Measurements from ENCODE around the gene PIGW. TPM values are rescaled to one million over a fixed set of nuclear protein-coding genes. Genes with fewer than 3 reads are reported as not detected.

The PIGW gene
- total and polyA plus RNA-seq, 2 of the 8 experiments (the other 6 are each of a cell fraction or from before 2014, with no cell fraction given) = 12.1 to 28.9 TPM

GRCh38 chr17:36486204-36487194, 48.3 kb upstream of the PIGW start, which contains the start of gene ZNHIT3 (continued):
- TF ChIP-seq KDM4A (IDR thresholded peaks at IDR 0.05; ENCODE audit: low read depth, low read length, severe bottlenecking) = peak; percentile 79
- no peak for TF ChIP-seq CHD7 (IDR thresholded peaks at IDR 0.05; ENCODE audit: insufficient replicate concordance, low read length)
- TF ChIP-seq E2F6 (IDR thresholded peaks at IDR 0.05) = peak; percentile 58; the same call in 1 of the 2 replicates
- TF ChIP-seq SP1 (IDR thresholded peaks at IDR 0.05; ENCODE audit: low read depth, low read length) = peak; percentile 90
- TF ChIP-seq TAF7 (optimal IDR thresholded peaks at IDR 0.05; ENCODE audit: borderline replicate concordance, low read depth, low read length) = peak; percentile 41
- peak; percentile 53 for TF ChIP-seq ASH2L (IDR thresholded peaks at IDR 0.05; ENCODE audit: low read length)
- no peak for TF ChIP-seq USF2 (IDR thresholded peaks at IDR 0.05; ENCODE audit: low read length)

Measured in H1 (cell line).